Right lobe of liver (tissue), 4 donors: ENCODE data around the gene GALNT1.

Experiments used
- POLR2A ChIP-seq: fragments of 450-650 bp; IDR thresholded peaks from one replicate; pipeline ENCODE4 v1.6.1; 2017; ENCODE audit warnings: antibody characterized with exemption, mild to moderate bottlenecking
- TF ChIP-seq, protein P1 (sequence below), 4 donors: fragments of 200-600 bp in 3 of 4; fragments of 450-650 bp in 1 of 4; IDR thresholded peaks; one replicate each; pipeline versions ENCODE4 v1.5.1 to v1.8.0; 2016 to 2022; ENCODE audit warnings: antibody characterized with exemption in 4 of 4, mild to moderate bottlenecking in 2 of 4
- donor health status: DM: no; HTN: no; CAD: no.
- donor health status: DM: no; HTN: no; CAD: no.
- donor health status: DM: no; HTN: yes; CAD: no.

- TF ChIP-seq, protein P1, sequence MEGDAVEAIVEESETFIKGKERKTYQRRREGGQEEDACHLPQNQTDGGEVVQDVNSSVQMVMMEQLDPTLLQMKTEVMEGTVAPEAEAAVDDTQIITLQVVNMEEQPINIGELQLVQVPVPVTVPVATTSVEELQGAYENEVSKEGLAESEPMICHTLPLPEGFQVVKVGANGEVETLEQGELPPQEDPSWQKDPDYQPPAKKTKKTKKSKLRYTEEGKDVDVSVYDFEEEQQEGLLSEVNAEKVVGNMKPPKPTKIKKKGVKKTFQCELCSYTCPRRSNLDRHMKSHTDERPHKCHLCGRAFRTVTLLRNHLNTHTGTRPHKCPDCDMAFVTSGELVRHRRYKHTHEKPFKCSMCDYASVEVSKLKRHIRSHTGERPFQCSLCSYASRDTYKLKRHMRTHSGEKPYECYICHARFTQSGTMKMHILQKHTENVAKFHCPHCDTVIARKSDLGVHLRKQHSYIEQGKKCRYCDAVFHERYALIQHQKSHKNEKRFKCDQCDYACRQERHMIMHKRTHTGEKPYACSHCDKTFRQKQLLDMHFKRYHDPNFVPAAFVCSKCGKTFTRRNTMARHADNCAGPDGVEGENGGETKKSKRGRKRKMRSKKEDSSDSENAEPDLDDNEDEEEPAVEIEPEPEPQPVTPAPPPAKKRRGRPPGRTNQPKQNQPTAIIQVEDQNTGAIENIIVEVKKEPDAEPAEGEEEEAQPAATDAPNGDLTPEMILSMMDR (IDR thresholded peaks at IDR 0.05) = no peak
- no peak for TF ChIP-seq POLR2A
These were observed 53.6 kb downstream of the GALNT1 start for GRCh38 chr18:35635170-35635569.
